Coronary artery (tissue), 2 donors: Measurements from ENCODE around the gene WTIP.

Experiments
- DNase-seq: peaks from one replicate; pipeline ENCODE4 v3.0.0-alpha.2; 2017; ENCODE audit warnings: low spot score
- H3K27ac ChIP-seq, 2 donors: fragments of 200-600 bp; sonication (generic); one replicate each; pipeline ENCODE4 v1.5.1; 2016 to 2019
- H3K4me3 ChIP-seq: fragments of 200-600 bp; sonication (generic); 2 replicates; pipeline ENCODE4 v1.5.1; 2016; ENCODE audit warnings: mild to moderate bottlenecking, moderate library complexity
- CTCF ChIP-seq: fragments of 200-600 bp; sonication (generic); IDR thresholded peaks from one replicate; pipeline ENCODE4 v1.5.1; 2019; ENCODE audit warnings: antibody characterized with exemption

Gene WTIP

GRCh38 chr19:34482380-34483250, 1.1 kb downstream of the WTIP start:
- Histone ChIP-seq H3K27ac (peak overlapping the region; percentile 93 to 99), H3K4me3 (peak overlapping the region; percentile 88)
- no peak for DNase-seq
- TF ChIP-seq CTCF: no peak

GRCh38 chr19:34484328-34484727, 2.8 kb downstream of the WTIP start:
- no peak for TF ChIP-seq CTCF
- no peak for DNase-seq
- H3K27ac ChIP-seq: peak overlapping the region; percentile 66 to 93
- peak overlapping the region; percentile 88 for H3K4me3 ChIP-seq

- no peak for TF ChIP-seq CTCF
- peak overlapping the region; percentile 5 for H3K4me3 ChIP-seq
- no peak for DNase-seq
- H3K27ac ChIP-seq: peak overlapping the region; percentile 24 to 36
Measured at GRCh38 chr19:34485831-34486230, 4.3 kb downstream of the WTIP start.

GRCh38 chr19:34487651-34488051, 6.1 kb downstream of the WTIP start:
- Histone ChIP-seq H3K27ac (peak overlapping the region; percentile 50 to 51), H3K4me3 (no peak overlapping the region)
- TF ChIP-seq CTCF: no peak
- DNase-seq: no peak

- no peak for TF ChIP-seq CTCF
- Histone ChIP-seq H3K27ac (peak overlapping the region; percentile 33 to 63), H3K4me3 (no peak overlapping the region)
- no peak for DNase-seq
Measured at GRCh38 chr19:34489175-34489574, 7.6 kb downstream of the WTIP start.

- DNase-seq: no peak
- no peak overlapping the region for H3K4me3 ChIP-seq
- no peak for TF ChIP-seq CTCF
- peak overlapping the region; percentile 33 to 63 for H3K27ac ChIP-seq
Measured at GRCh38 chr19:34490141-34490766, 8.7 kb downstream of the WTIP start.
